ENCODE measurements around the gene HEXB.

The HEXB gene

DNA sequence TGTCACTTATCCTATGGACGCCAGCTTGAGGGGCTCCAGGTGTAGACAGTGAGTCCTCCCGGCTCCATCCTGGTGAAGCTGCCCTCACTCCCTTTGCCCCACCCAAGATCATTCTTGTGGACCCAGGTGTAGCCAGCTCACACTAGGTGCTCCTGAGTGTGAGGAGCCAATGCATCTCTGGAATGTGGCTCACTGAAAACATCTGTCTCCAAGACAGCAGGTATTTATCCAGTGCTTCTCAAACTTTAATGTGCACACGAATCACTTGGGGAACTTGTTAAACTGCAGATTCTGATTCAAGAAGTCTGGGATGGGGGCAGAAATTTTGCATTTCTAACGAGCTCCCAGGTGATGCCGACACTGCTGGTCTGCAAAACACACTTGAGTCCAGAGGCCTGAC, 31.0 kb upstream of the HEXB start:
- no peak overlapping the region for H4K5ac ChIP-seq (ENCODE audit: low read length)
- no peaks in the 10 kb centered on the region for H3K4me1 ChIP-seq (ENCODE audit: control insufficient read depth, low read depth, low read length)
- DNase-seq = no peak
- no peaks in the 10 kb centered on the region for H3K27me3 ChIP-seq (ENCODE audit: insufficient read depth, low read length, poor library complexity)
- no peaks in the 10 kb centered on the region for H3K79me1 ChIP-seq (ENCODE audit: low read length)
- no peak overlapping the region for H2AK5ac ChIP-seq (ENCODE audit: low read length)
- no peaks in the 10 kb centered on the region for H3K79me2 ChIP-seq (ENCODE audit: control insufficient read depth, insufficient read depth, low read length)
- H3K56ac ChIP-seq (ENCODE audit: low read length) = no peak overlapping the region
- H3K23ac ChIP-seq (ENCODE audit: low read length) = no peak overlapping the region
- no peak overlapping the region for H2BK5ac ChIP-seq (ENCODE audit: low read length)
- no peak overlapping the region for H2BK15ac ChIP-seq (replicated peaks; ENCODE audit: low read depth)
- no peak overlapping the region for H3K9ac ChIP-seq (ENCODE audit: low read length)
- no peak overlapping the region for H3K4me2 ChIP-seq (ENCODE audit: low read length)
- H3K4me3 ChIP-seq (ENCODE audit: low read length) = no peak overlapping the region
- H3K36me3 ChIP-seq (ENCODE audit: control insufficient read depth, insufficient read depth, low read length) = no peaks in the 10 kb centered on the region
- no peak overlapping the region for H3K27ac ChIP-seq (ENCODE audit: low read depth, low read length)
- H3K4ac ChIP-seq (ENCODE audit: low read depth, low read length) = no peak overlapping the region
- H3K18ac ChIP-seq (ENCODE audit: low read length) = no peak overlapping the region
- no CpG with 5 or more reads among the region's 5 CpGs for WGBS (ENCODE audit: extremely low coverage, insufficient coverage, low lambda C conversion rate)
- H2BK120ac ChIP-seq (ENCODE audit: low read depth, low read length) = no peak overlapping the region
- no peak overlapping the region for H4K8ac ChIP-seq (ENCODE audit: low read depth, low read length)

DNA sequence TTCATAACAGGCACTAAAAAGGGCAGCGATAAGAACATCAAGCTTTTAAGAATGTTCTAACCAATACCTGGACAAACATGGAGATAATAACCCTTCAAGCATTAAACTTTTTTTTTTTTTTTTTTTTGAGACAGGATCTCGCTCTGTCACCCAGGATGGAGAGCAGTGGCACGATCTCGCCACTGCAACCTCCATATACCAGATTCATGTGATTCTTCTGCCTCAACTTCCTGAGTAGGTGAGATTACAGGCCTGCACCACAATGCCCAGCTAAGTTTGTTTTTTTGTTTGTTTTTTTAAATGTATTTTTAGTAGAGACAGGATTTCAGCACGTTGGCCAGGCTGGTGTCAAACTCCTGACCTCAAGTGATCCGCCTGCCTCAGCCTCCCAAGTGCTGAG, 29.8 kb upstream of the HEXB start:
- no peaks in the 10 kb centered on the region for H3K27me3 ChIP-seq (ENCODE audit: insufficient read depth, low read length, poor library complexity)

DNA sequence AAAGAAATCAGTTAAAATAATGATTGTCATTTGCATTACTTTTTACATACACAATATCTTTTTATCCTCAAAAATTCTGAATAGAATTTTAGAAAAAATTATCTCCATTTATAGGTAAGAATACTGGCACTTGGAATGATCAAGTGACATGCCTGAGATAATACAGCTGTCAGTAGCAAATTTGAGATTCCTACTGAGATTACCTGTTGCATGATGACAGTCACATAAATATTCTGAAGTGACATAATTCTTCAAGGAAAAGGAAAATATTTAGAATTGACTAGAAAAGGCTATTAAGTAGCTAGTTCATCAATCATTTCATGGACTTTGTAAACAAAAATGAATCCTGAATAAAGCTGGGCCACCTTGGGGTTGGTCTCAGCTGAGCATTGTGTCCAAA, 29.3 kb upstream of the HEXB start:
- Histone ChIP-seq H3K79me2 (ENCODE audit: control insufficient read depth, insufficient read depth, low read length) (no peaks in the 10 kb centered on the region), H3K27ac (ENCODE audit: low read depth, low read length) (no peak overlapping the region), H3K27me3 (ENCODE audit: insufficient read depth, low read length, poor library complexity) (no peaks in the 10 kb centered on the region), H3K9ac (ENCODE audit: low read length) (no peak overlapping the region), H3K36me3 (ENCODE audit: control insufficient read depth, insufficient read depth, low read length) (no peaks in the 10 kb centered on the region), H3K23ac (ENCODE audit: low read length) (no peak overlapping the region), H3K4ac (ENCODE audit: low read depth, low read length) (no peak overlapping the region), H3K56ac (ENCODE audit: low read length) (no peak overlapping the region), H2BK15ac (replicated peaks; ENCODE audit: low read depth) (no peak overlapping the region), H4K8ac (ENCODE audit: low read depth, low read length) (no peak overlapping the region), H2BK5ac (ENCODE audit: low read length) (no peak overlapping the region), H3K79me1 (ENCODE audit: low read length) (no peaks in the 10 kb centered on the region), H3K4me1 (ENCODE audit: control insufficient read depth, low read depth, low read length) (no peaks in the 10 kb centered on the region), H2BK120ac (ENCODE audit: low read depth, low read length) (no peak overlapping the region), H4K5ac (ENCODE audit: low read length) (no peak overlapping the region), H3K18ac (ENCODE audit: low read length) (no peak overlapping the region), H3K4me2 (ENCODE audit: low read length) (no peak overlapping the region), H3K4me3 (ENCODE audit: low read length) (no peak overlapping the region), H2AK5ac (ENCODE audit: low read length) (no peak overlapping the region)
- DNase-seq = no peak

More for the DNA sequence above, 29.8 kb upstream of the HEXB start:
- H2BK120ac ChIP-seq (ENCODE audit: low read depth, low read length) = no peak overlapping the region
- DNase-seq = no peak
- H3K56ac ChIP-seq (ENCODE audit: low read length) = no peak overlapping the region
- H3K27ac ChIP-seq (ENCODE audit: low read depth, low read length) = no peak overlapping the region
- no peak overlapping the region for H3K9ac ChIP-seq (ENCODE audit: low read length)
- no peaks in the 10 kb centered on the region for H3K79me1 ChIP-seq (ENCODE audit: low read length)
- no peak overlapping the region for H2BK15ac ChIP-seq (replicated peaks; ENCODE audit: low read depth)
- no peak overlapping the region for H4K5ac ChIP-seq (ENCODE audit: low read length)
- no peaks in the 10 kb centered on the region for H3K4me1 ChIP-seq (ENCODE audit: control insufficient read depth, low read depth, low read length)
- no peak overlapping the region for H3K4me2 ChIP-seq (ENCODE audit: low read length)
- H2BK5ac ChIP-seq (ENCODE audit: low read length) = no peak overlapping the region
- H3K4ac ChIP-seq (ENCODE audit: low read depth, low read length) = no peak overlapping the region
- no peak overlapping the region for H4K8ac ChIP-seq (ENCODE audit: low read depth, low read length)
- H2AK5ac ChIP-seq (ENCODE audit: low read length) = no peak overlapping the region
- no peak overlapping the region for H3K18ac ChIP-seq (ENCODE audit: low read length)
- no CpG with 5 or more reads among the region's 6 CpGs for WGBS (ENCODE audit: extremely low coverage, insufficient coverage, low lambda C conversion rate)
- H3K23ac ChIP-seq (ENCODE audit: low read length) = no peak overlapping the region
- H3K4me3 ChIP-seq (ENCODE audit: low read length) = no peak overlapping the region
- no peaks in the 10 kb centered on the region for H3K36me3 ChIP-seq (ENCODE audit: control insufficient read depth, insufficient read depth, low read length)
- H3K79me2 ChIP-seq (ENCODE audit: control insufficient read depth, insufficient read depth, low read length) = no peaks in the 10 kb centered on the region

DNA sequence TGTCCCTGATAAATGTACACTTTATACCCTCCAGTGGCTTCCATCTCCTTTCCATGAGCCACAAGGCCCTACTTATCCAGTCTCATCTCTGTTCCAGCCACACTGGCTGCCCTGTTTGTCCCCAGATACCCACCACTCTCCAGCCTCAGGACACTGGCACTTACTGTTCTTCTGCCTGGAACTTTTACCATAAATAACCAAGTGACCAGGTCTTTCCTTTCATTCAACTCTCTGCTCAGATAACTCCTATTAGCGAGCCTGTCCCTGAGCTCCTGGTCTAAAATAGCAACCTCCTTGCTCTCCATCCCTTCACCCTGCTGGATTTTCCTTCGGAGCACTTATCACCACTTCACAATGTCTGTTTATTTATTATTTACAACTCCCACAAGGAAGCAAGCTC, 27.9 kb upstream of the HEXB start:
- Histone ChIP-seq H2AK5ac (ENCODE audit: low read length) (no peak overlapping the region), H3K27me3 (ENCODE audit: insufficient read depth, low read length, poor library complexity) (no peaks in the 10 kb centered on the region), H4K5ac (ENCODE audit: low read length) (no peak overlapping the region), H3K18ac (ENCODE audit: low read length) (no peak overlapping the region), H2BK15ac (replicated peaks; ENCODE audit: low read depth) (no peak overlapping the region), H2BK5ac (ENCODE audit: low read length) (no peak overlapping the region), H3K36me3 (ENCODE audit: control insufficient read depth, insufficient read depth, low read length) (no peaks in the 10 kb centered on the region), H2BK120ac (ENCODE audit: low read depth, low read length) (no peak overlapping the region), H3K27ac (ENCODE audit: low read depth, low read length) (no peak overlapping the region), H3K56ac (ENCODE audit: low read length) (no peak overlapping the region), H3K4me2 (ENCODE audit: low read length) (no peak overlapping the region), H3K79me2 (ENCODE audit: control insufficient read depth, insufficient read depth, low read length) (no peaks in the 10 kb centered on the region), H4K8ac (ENCODE audit: low read depth, low read length) (no peak overlapping the region), H3K4me3 (ENCODE audit: low read length) (no peak overlapping the region), H3K79me1 (ENCODE audit: low read length) (no peaks in the 10 kb centered on the region), H3K4me1 (ENCODE audit: control insufficient read depth, low read depth, low read length) (no peaks in the 10 kb centered on the region), H3K4ac (ENCODE audit: low read depth, low read length) (no peak overlapping the region), H3K23ac (ENCODE audit: low read length) (no peak overlapping the region), H3K9ac (ENCODE audit: low read length) (no peak overlapping the region)
- DNase-seq = no peak
- WGBS (ENCODE audit: extremely low coverage, insufficient coverage, low lambda C conversion rate) = no CpG with 5 or more reads among the region's 2 CpGs

DNA sequence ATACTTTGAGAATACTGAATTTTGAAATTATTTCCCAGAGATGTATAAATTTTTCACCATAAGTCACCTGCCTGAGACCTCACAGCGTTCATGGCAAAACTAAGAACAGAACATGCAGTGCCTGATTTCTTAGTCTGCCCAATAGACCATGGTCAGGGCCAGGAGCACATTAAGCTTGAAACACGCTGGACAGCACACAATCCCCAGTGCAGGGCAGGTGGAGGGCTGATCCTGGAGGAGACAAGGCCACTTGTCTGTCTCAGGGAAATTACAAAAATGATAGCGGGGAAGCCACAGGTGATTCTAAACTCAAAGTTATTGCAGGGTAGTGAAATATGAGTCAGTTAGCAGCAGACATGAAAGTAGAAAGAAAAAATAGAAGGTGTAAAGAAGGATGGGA, 25.9 kb upstream of the HEXB start:
- Histone ChIP-seq H3K4me3 (ENCODE audit: low read length) (no peak overlapping the region), H3K79me2 (ENCODE audit: control insufficient read depth, insufficient read depth, low read length) (no peaks in the 10 kb centered on the region), H3K36me3 (ENCODE audit: control insufficient read depth, insufficient read depth, low read length) (no peaks in the 10 kb centered on the region), H2BK5ac (ENCODE audit: low read length) (no peak overlapping the region), H3K9ac (ENCODE audit: low read length) (no peak overlapping the region), H3K56ac (ENCODE audit: low read length) (no peak overlapping the region), H3K27ac (ENCODE audit: low read depth, low read length) (no peak overlapping the region), H3K4me1 (ENCODE audit: control insufficient read depth, low read depth, low read length) (no peaks in the 10 kb centered on the region), H4K8ac (ENCODE audit: low read depth, low read length) (no peak overlapping the region), H3K4me2 (ENCODE audit: low read length) (no peak overlapping the region), H3K23ac (ENCODE audit: low read length) (no peak overlapping the region), H3K4ac (ENCODE audit: low read depth, low read length) (no peak overlapping the region), H3K18ac (ENCODE audit: low read length) (no peak overlapping the region), H2AK5ac (ENCODE audit: low read length) (no peak overlapping the region), H2BK120ac (ENCODE audit: low read depth, low read length) (no peak overlapping the region), H3K27me3 (ENCODE audit: insufficient read depth, low read length, poor library complexity) (no peaks in the 10 kb centered on the region), H2BK15ac (replicated peaks; ENCODE audit: low read depth) (no peak overlapping the region), H3K79me1 (ENCODE audit: low read length) (no peaks in the 10 kb centered on the region), H4K5ac (ENCODE audit: low read length) (no peak overlapping the region)
- WGBS (ENCODE audit: extremely low coverage, insufficient coverage, low lambda C conversion rate) = no CpG with 5 or more reads among the region's 3 CpGs
- no peak for DNase-seq

DNA sequence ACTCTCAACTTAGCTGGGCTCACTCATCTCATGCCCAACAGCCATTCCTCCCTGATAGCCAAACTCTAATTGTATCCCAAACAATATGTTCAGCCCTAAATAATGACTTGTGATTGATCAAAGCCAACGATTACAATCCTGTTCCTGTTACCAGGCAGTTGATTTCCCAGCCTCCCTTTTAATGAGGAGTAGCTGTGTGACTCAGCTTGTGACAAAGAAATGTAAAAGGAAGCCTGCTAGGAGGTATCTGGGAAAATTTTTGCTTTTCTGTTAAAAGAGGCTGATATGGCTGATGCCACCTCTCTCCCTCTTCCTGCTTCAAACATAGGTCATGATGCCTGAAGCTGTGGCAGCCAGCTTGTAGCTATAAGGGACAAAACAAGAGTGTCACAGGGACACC, 24.9 kb upstream of the HEXB start:
- Histone ChIP-seq H3K27ac (ENCODE audit: low read depth, low read length) (no peak overlapping the region), H2BK120ac (ENCODE audit: low read depth, low read length) (no peak overlapping the region), H3K18ac (ENCODE audit: low read length) (no peak overlapping the region), H3K36me3 (ENCODE audit: control insufficient read depth, insufficient read depth, low read length) (no peaks in the 10 kb centered on the region), H3K4me1 (ENCODE audit: control insufficient read depth, low read depth, low read length) (no peaks in the 10 kb centered on the region), H3K4me3 (ENCODE audit: low read length) (no peak overlapping the region), H2BK15ac (replicated peaks; ENCODE audit: low read depth) (no peak overlapping the region), H3K27me3 (ENCODE audit: insufficient read depth, low read length, poor library complexity) (no peaks in the 10 kb centered on the region), H3K56ac (ENCODE audit: low read length) (no peak overlapping the region), H3K23ac (ENCODE audit: low read length) (no peak overlapping the region), H3K79me2 (ENCODE audit: control insufficient read depth, insufficient read depth, low read length) (no peaks in the 10 kb centered on the region), H2BK5ac (ENCODE audit: low read length) (no peak overlapping the region), H3K79me1 (ENCODE audit: low read length) (no peaks in the 10 kb centered on the region), H2AK5ac (ENCODE audit: low read length) (no peak overlapping the region), H4K8ac (ENCODE audit: low read depth, low read length) (no peak overlapping the region), H3K4ac (ENCODE audit: low read depth, low read length) (no peak overlapping the region), H3K9ac (ENCODE audit: low read length) (no peak overlapping the region), H4K5ac (ENCODE audit: low read length) (no peak overlapping the region), H3K4me2 (ENCODE audit: low read length) (no peak overlapping the region)
- no CpG with 5 or more reads among the region's 1 CpG for WGBS (ENCODE audit: extremely low coverage, insufficient coverage, low lambda C conversion rate)
- DNase-seq = no peak

Measured in mesendoderm (in vitro differentiated cells).